HuH-7.5 (cell line): Measurements from ENCODE around the gene ZNHIT1.

Experiments
- DNase-seq: peaks from one replicate; pipeline ENCODE4 v3.0.0; 2011; ENCODE audit warnings: low spot score

The ZNHIT1 gene

DNA sequence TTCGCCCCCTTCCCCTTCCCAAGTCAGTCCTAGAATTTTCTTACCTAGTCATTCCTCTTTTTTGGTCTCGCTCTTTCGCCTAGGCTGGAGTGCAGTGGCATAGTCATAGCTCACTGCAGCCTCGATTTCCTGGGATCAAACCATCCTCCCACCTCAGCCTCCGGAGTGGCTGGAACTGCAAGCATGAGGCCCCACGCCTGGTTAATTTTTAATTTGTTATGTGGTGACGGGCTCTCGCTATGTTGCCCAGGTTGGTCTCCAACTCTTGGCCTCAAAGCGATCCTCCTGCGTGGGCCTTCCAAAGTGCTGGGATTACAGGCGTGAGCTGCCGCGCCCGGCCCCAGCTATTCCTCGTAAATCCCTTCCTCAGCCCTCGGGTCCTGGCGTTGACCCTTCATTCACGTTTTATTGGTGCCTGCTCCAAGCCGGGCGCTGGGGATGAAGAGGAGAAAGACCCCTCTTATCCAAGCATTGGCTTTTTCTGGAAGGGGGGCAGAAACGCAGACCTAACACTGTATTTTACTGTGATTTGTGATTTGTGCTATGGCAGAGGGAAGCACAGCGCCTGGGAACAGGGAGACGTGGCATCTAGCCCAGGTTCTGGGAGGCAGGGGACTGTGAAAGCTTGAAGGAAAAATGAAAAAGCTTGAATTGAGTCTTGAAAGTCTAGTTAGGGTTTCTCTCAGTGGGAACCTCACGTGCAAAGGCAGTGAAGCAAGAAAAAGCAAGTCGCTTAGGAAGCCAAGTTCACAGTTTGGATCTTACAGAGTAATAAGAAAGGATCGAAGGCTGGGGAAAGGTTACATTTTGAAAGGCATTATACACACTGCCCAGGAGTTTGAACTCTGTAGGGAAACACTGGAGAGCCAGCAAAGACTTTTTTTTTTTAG is 516 bp downstream of the ZNHIT1 start:
- DNase-seq: peak; percentile 68

DNA sequence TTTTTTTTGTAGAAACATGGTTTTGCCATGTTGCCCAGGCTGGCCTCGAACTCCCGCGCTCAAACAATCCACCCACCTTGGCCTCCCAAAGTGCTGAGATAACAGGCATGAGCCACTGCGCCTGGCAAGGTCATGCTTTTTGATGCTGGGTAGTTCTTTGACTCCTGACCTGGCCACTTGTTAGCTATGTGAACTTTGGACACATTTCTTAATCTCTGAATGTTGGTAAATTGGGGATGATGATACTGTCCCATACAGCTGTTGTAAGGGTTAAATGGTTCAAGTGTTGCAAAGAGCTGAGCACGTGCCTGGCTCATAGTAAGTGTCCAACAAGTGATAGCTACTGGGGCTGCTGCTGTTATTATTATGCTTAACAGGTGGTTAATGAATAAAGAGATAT is 2.3 kb downstream of the ZNHIT1 start:
- DNase-seq: no peak

DNA sequence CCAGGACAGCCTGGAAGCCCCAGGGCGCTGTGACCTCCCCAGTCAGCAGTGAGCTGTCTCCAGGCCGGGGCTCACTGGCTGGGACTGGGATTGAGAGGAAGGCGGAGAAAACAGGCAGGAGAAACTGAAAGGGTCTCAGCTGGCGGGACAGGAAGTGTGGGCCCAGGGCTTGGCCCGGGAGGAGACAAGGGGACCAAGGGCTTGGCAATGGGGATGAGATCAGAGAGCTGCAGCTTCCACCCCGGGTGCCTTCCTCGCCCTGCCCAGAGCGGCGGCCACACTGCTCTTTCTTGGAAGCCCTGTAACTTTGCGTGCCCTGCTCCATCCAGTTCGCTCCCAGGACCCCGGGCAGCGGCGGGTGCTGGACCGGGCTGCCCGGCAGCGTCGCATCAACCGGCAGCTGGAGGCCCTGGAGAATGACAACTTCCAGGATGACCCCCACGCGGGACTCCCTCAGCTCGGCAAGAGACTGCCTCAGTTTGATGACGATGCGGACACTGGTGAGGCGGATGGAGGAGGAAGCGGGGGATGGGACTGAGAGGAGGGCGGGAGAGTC is 4.4 kb downstream of the ZNHIT1 start:
- DNase-seq: no peak

DNA sequence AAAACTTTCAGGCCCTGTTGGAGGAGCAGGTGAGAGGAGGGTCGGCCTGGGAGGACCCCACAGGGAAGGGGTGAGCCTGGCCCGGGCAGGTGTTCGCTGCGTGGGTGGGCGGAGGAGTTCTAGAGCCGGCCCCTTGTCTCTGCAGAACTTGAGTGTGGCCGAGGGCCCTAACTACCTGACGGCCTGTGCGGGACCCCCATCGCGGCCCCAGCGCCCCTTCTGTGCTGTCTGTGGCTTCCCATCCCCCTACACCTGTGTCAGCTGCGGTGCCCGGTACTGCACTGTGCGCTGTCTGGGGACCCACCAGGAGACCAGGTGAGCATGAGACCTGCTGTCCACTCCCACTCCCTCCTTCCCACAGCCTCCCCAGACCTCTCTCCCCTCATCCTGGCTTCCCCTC is 5.6 kb downstream of the ZNHIT1 start:
- DNase-seq: no peak

DNA sequence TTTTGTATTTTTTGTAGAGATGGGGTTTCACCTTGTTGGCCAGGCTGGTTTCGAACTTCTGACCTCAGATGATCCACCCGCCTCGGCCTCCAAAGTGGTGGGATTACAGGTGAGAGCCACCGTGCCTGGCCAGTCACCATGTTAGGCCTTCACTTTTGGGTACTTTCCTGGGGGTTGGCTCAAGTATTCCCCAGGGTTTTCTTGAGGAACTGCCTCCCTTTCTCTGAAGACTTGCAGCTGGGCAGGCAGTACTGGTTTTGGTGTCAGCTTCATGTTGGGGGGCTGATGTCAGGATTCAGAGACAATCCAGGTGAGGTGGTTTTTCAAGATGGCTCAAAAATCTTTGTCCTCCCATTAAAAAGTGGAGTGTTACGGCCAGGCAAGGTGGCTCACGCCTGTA is 7.7 kb downstream of the ZNHIT1 start:
- DNase-seq: no peak

DNA sequence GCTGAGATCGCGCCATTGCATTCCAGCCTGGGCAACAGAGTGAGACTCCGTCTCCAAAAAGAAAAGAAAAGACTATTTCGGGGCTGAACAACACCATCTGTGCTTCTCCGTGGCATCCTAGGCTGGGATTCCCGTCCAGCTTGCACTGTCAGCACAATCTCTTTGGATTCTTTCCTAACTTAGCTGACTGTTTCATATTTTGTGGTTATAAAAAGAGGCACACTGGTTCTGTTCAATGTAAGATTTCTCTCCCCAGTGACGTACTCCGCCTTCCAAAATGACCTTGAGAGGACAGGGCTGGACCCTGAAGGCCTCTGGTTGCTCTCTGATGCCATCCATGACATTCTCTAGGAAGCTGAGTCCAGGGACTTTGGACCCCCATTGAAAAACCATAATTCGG is 8.8 kb downstream of the ZNHIT1 start:
- no peak for DNase-seq

DNA sequence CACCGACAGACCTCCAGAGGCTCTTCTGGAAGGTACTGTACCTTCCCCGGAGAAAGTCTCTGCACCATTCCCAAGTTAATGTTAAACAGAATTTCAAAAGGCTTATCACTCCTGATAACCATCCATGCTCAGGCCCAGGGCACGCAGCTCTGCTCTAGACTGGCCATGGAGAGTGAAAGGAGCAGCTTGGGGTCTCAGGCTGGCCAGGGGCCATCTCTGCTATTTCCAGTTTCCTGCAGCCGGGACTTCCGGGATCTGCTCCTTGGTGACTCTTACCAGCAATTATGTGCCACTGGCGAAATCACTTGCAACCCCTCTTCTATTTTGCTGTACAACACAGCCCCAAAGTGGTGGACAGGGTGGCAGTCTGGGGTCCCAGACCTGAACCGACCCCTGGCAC is 13.7 kb downstream of the ZNHIT1 start:
- no peak for DNase-seq

DNA sequence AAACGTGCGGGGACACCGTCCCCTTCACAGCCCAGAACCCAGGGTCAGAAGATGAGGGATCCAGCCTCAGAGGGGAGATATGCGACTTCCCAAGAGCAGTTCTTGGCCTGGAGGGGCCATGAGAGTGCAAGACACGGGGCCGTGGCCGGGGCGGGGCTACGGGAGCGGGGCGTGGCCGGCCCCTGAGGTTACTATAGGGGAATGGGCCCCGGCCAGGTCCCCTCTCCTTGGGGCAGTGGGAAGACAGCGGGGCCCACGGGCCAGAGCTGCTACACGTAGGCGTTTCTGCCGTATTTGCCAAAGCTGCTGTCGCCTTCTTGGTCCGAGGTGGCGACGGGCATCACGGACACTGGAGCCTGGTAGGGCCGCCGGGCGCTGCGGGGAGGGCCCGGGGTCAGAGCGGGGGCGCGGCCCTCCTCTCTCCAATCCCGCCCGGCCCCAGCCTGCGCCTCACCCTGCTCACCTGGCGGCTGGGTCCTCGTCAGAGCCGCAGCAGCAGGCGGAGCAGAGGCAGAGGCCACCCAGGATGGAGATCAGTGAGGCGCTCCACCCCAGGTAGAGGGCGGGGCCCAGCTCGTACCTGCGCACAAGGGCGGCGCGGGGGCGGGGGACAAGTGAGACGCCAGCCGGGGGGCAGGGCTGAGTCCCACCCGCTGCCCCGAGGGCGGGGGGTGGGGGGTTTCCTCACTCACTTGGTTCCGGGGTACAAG is 14.3 kb downstream of the ZNHIT1 start:
- no peak for DNase-seq

DNA sequence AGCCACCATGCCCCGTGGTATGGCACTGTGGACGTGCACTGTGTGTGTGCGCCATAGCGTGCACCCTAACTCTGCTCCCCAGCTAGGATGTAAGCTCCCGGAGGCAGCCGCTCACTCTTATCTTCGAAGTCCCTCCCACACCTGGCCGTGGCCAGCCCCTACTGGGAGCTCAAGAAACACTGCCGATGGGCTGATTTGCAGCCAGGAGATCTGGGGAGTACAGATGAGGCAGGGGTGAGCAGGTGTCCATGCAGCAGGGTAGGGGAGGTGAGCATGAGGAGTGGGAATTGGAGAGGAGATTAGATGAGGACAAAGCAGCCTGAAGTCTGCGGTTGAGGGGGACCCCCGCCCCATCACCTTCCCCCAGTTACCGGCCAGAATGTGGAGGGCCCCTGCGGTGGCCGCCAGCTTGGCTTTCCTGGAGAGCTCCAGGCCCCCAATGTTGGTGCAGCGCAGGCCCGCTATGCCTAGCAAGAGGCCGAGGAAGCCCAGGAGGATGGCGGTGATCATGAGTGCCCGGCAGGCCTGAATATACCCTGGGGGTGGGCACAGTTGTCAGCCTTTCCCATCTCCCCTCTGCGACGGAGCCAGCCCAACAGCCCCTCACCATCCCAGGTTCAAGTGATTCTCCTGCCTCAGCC is 16.1 kb downstream of the ZNHIT1 start:
- DNase-seq: no peak

DNA sequence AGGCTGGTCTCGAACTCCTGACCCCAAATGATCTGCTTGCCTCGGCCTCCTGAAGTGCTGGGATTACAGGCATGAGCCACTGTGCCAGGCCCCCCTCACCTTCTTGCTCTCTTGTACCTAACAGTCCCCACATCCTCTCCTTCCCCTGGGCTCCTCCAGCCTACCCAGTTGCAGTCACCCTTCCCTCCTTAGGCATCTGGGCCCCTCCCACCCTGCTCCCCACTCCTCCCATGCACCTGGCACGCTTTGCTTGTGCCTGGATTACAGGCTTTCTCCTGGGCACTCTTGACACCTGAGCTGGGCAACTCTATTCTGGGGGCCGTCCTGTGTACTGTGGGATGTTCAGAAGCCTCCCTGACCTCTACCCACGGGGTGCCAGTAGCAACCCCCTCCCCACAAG is 16.7 kb downstream of the ZNHIT1 start:
- DNase-seq: no peak

DNA sequence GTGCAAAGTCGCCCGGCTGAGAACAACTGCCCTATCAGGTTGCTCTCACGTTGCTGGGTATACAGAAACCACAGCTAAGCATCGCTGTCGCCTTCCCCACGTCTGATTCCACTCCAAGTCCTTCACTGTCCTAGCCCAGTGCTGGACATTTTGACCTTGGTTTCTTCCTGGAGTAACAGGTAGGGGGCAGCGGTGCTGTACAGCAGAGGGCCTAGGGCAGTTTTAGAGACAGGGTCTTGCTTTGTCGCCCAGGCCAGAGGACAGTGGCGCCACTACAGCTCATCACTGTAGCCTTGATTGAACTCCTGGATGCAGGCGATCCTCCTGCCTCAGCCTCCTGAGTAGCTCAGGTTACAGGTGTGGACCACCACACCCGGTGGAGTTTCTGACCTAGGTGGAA is 17.1 kb downstream of the ZNHIT1 start:
- no peak for DNase-seq

DNA sequence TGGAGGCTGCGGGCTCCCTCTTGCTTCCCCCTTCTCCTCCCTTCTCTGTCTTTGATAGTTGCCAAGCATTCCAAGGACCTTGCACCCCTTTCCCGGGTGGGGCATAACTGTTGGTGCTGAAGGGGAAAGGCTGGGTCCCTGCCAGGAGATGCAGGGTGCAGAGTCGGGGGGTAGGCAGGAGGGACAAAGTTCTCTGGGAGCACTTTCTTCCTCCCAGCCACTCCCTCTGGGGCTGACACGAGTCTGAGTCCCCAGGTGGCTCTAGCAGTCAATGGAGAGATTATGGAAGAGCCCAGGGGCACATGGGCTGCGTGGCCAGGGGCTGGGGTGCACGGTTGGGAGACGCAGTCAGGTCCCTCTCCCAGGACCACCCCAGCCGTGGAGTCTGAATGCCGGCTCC is 17.6 kb downstream of the ZNHIT1 start:
- no peak for DNase-seq

DNA sequence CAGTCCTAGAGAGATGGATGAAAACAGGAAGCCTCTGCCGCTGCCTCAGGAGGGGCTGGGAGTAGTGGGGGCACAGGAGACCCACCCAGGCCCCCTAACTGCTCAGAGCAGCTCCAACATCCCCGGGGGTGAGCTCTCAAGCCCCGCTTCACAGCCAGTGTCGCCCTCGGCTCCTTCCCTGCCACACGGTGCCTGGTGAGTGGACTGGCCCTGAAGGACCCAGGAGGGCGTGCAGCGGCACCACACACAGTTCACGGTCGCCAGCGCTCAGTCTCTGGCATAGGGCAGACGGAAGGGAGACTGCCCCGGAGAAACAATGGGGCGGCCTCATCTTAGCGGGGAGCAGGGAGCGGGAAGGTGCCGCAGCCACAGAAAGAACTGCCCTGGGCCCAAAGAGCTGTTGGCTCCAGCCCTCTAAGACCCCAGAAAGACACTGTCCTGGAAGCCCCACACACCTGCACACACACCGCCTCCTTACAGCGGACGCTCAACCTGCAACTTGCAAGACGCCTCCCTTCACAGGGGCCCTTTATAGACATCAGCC is 18.4 kb downstream of the ZNHIT1 start:
- DNase-seq: no peak

DNA sequence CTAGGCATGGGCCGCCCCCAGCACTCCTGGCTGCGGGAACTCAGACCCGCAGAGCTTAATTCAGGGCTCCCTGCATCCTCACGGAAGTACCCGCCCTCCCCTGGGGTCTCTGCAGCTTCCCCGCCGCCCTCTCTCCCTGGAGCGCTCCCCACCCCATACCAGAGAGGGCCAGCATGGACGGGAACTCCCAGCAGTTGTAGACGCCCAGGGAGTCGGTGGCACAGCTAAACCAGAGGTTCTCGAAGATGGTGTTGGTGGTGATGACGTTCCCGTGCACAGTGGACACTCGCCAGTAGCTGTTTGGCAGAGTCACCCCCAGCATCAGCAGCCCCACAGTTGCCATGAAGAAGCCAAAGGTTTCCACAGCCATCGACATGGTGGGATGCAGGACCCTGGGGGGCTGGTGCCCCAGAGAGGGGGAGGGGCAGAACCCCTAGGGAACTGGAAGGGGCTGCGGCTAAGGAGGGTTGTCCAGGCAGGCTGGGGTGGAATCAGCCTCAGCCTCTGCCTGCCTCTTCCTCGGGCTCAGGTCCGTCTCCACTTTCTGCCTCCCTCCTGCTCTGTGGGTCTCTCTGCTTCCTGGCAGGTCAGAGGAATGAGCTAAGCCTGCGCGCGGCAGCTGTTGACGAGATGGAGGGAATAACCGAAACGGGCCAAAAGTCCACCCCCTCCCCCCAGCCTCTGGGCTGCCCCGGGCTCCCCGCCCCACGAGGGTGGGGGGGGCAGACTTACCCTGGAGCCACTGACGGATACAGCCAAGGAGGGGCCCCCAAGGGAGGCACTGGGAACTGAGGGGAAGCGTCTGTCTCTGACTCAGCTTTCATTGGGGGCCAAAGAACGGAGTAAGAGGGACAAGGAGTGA is 19.5 kb downstream of the ZNHIT1 start, which contains the start of gene CLDN15:
Gene CLDN15 (minus strand): TSS at position 597 of the 862 bp plus-strand sequence. CDS start 221 bp downstream, at position 376.
- DNase-seq: no peak

DNA sequence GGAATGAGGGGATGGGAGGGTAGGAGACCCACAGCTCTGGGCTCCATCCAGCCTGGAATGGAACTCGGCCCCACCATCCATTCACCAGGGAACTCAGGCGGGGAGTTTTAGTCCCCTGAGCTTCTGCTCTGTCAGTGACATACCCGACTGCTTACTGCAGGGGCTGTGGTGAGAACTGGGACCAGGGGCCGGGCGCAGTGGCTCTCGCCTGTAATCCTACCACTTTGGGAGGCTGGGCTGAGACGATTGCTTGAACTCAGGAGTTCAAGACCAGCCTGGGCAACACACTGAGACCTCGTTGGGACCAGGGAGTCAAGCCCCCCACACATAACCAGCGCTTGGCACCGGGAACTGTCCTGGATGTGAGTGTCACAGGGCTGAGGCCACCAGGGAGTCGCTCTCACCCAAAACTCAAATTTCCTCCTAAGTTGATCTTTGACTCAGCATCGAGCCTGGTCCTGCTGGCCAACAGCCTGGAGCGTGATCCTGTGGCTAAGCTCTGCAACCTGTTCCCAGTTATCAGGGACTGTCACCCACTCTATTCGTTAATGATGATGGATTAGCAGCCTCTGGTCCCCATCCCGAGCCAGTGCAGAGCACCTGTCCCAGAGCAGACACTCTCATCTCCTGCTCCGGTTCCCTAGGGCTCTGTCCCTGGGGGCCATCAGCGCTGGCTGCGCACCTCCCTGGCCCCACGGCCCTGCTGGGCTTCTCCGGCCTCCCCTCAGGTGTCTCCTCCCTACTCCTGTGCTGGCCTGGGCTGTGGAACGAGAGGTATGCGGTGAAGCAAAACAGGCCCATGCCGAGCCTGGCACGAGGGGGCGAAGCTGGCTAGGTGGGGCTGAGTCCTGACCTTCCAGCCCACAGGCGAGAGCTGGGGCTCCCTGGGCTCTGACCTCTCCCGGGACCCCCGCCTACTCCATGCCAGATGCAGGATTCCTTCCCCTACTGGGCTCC is 20.5 kb downstream of the ZNHIT1 start:
- DNase-seq: no peak

DNA sequence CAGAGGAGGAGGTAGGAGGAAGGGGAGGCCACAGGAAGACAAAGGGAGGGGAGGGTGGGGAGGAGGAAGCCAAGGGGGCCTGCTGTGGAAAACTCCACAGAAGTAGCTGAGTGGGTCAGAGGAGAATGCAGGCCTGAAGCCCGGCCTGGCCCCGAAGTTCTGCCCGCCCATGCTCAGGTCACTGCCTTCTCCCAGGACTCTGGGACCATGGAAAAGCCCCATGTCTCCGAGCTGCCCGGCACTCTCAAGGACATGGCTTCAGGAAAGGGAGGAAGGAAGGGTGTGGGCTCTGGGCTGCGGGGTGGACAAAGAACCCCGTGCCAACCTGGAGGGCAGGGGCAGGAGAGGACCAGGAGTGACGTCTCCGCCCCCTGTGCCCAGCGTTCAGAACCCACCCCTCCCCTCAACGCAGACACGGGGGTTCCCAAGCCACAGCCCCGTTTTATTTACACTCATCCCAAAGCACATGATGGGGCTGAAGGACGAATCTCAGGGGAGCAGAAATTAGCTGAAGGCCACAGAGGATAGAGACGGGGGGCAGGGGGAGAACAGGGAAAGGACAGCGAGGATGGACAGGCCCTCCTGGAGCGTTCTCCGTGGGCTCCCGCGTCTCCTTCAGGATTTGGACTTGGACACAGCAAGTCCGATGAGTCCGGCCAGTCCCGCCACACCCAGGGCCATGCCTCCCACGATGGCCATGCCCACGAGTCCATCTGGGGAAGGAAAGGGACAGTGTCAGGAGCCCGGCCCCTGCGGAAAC is 21.4 kb downstream of the ZNHIT1 start:
- no peak for DNase-seq

DNA sequence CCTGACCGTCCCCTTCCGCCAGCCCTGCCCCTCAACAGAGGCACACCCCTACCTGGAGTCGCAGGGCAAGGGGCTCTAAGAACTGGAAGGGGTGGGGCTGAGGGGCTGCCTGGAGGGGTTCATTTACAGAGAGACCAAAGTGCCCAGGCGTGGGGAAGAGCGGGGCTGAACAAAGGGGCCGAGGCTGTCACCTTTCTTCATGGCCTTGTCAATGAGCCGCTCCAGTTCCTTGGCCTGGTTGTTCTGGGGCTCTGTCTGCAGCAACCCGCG is 21.9 kb downstream of the ZNHIT1 start:
- no peak for DNase-seq

DNA sequence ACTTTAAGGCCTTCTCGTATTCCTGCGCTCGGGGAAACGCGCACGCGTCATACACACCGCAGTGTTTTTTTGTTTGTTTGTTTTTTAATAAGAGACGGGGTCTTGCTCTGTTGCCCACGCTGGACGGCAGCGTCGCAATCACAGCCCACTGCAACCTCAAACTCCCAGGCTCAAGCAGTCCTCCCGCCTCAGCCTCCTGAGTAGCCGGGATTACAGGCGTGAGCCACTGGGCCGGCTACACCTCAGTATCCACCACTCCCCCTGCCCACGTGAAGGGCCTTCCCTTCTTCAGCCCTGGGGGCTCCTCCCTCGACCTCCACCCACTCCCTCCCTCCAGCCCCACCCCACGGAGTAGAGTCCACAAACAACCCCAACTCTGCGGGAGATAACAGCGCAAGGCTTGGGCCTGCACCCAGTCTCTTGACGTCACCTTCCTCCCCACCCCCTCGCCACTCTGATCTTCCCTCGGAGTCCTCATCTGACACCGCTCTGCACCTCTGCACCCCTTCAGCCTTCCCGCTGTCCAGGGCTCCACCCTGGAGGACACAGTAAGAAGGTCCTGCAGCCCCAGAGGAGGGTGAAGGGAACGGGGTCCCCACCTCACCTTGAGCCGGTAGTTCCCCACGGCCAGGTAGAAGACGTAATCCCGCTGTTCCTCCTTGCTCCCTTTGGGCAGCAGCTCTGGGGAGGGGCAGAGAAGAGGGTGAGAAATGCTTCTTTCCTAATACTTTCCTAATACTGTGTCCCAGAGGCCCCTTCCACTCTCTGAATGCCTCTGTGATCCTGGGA is 22.5 kb downstream of the ZNHIT1 start:
- DNase-seq: no peak

DNA sequence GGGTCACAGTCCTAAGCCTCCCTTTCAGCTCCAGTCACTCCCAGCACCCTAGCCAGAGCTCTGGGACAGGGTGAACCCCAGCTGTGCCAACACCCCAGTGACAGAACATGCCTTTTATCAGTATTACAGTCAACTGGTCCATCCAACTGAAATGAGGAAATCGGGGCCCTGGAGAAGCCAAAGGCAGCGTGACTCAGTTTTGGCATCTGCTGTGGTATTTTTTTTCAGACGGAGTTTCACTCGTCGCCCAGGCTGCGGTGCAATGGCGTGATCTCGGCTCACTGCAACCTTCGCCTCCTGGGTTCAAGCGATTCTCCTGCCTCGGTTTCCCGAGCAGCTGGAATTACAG is 23.0 kb downstream of the ZNHIT1 start:
- no peak for DNase-seq
